ENCODE results near the gene IGF1R. TPM values are rescaled to one million over a fixed set of nuclear protein-coding genes. Genes with fewer than 3 reads are reported as not detected.

Gene IGF1R
- total and polyA plus RNA-seq, 2 experiments from 2014 or later, result 10.8 to 42.9 TPM

- no peak for DNase-seq (ENCODE audit: low spot score)
- Histone ChIP-seq H3K27ac (peak overlapping the region; percentile 40), H3K4me1 (ENCODE audit: insufficient read depth) (peaks cover 9% of the 10 kb centered on the region), H3K9me3 (ENCODE audit: low read depth) (peaks cover 2% of the 10 kb centered on the region), H3K4me2 (no peak overlapping the region), H4K20me1 (ENCODE audit: insufficient read depth, poor library complexity, severe bottlenecking) (peaks cover 8% of the 10 kb centered on the region), H3K27me3 (no peaks in the 10 kb centered on the region), H3K79me2 (peaks cover 68% of the 10 kb centered on the region), H3K4me3 (no peak overlapping the region), H3K9me2 (replicated peaks; ENCODE audit: insufficient read depth) (no peaks in the 10 kb centered on the region), H3K36me3 (replicated peaks; ENCODE audit: insufficient read depth, low read depth) (no peaks in the 10 kb centered on the region), H2AFZ (no peak overlapping the region)
- TF ChIP-seq EZH2phosphoT487 (IDR thresholded peaks at IDR 0.05; ENCODE audit: low read depth, severe bottlenecking, unreplicated experiment) (no peak), EZH2 (IDR thresholded peaks at IDR 0.05; ENCODE audit: borderline replicate concordance) (no peak), CTCF (IDR thresholded peaks at IDR 0.05; ENCODE audit: poor library complexity) (no peak)
Observed at GRCh38 chr15:98823616-98824015, 175.3 kb downstream of the IGF1R start.

GRCh38 chr15:98824595-98824994, 176.3 kb downstream of the IGF1R start:
- peaks cover 9% of the 10 kb centered on the region for H3K4me1 ChIP-seq (ENCODE audit: insufficient read depth)
- DNase-seq (ENCODE audit: low spot score), result no peak
- no peak for TF ChIP-seq EZH2 (IDR thresholded peaks at IDR 0.05; ENCODE audit: borderline replicate concordance)
- no peak overlapping the region for H3K4me2 ChIP-seq
- H3K27me3 ChIP-seq, result no peaks in the 10 kb centered on the region
- H3K4me3 ChIP-seq, result no peak overlapping the region
- peaks cover 11% of the 10 kb centered on the region for H3K9me3 ChIP-seq (ENCODE audit: low read depth)
- H3K9me2 ChIP-seq (replicated peaks; ENCODE audit: insufficient read depth), result no peaks in the 10 kb centered on the region
- peaks cover 65% of the 10 kb centered on the region for H3K79me2 ChIP-seq
- no peaks in the 10 kb centered on the region for H3K36me3 ChIP-seq (replicated peaks; ENCODE audit: insufficient read depth, low read depth)
- WGBS (ENCODE audit: low lambda C conversion rate, missing lambda C conversion rate), result 99% methylated on average over 10 of the region's 10 CpGs
- peaks cover 5% of the 10 kb centered on the region for H4K20me1 ChIP-seq (ENCODE audit: insufficient read depth, poor library complexity, severe bottlenecking)
- H2AFZ ChIP-seq, result no peak overlapping the region
- no peak overlapping the region for H3K27ac ChIP-seq

GRCh38 chr15:98826658-98827057, 178.3 kb downstream of the IGF1R start:
- H3K27me3 ChIP-seq, result no peaks in the 10 kb centered on the region
- no peak overlapping the region for H2AFZ ChIP-seq
- H3K9me2 ChIP-seq (replicated peaks; ENCODE audit: insufficient read depth), result no peaks in the 10 kb centered on the region
- H3K36me3 ChIP-seq (replicated peaks; ENCODE audit: insufficient read depth, low read depth), result no peaks in the 10 kb centered on the region
- 72% methylated on average over 3 of the region's 3 CpGs for WGBS (ENCODE audit: low lambda C conversion rate, missing lambda C conversion rate)
- H3K4me1 ChIP-seq (ENCODE audit: insufficient read depth), result peaks cover 9% of the 10 kb centered on the region
- peaks cover 58% of the 10 kb centered on the region for H3K79me2 ChIP-seq
- no peak overlapping the region for H3K4me3 ChIP-seq
- no peak for TF ChIP-seq EZH2phosphoT487 (IDR thresholded peaks at IDR 0.05; ENCODE audit: low read depth, severe bottlenecking, unreplicated experiment)
- H4K20me1 ChIP-seq (ENCODE audit: insufficient read depth, poor library complexity, severe bottlenecking), result peaks cover 5% of the 10 kb centered on the region
- DNase-seq (ENCODE audit: low spot score), result no peak
- H3K4me2 ChIP-seq, result no peak overlapping the region
- H3K9me3 ChIP-seq (ENCODE audit: low read depth), result peaks cover 32% of the 10 kb centered on the region
- H3K27ac ChIP-seq, result no peak overlapping the region

- Histone ChIP-seq H3K27ac (no peak overlapping the region), H2AFZ (no peak overlapping the region), H3K27me3 (no peaks in the 10 kb centered on the region), H4K20me1 (ENCODE audit: insufficient read depth, poor library complexity, severe bottlenecking) (peaks cover 4% of the 10 kb centered on the region), H3K79me2 (peaks cover 58% of the 10 kb centered on the region), H3K9me2 (replicated peaks; ENCODE audit: insufficient read depth) (no peaks in the 10 kb centered on the region), H3K9me3 (ENCODE audit: low read depth) (peaks cover 37% of the 10 kb centered on the region), H3K4me1 (ENCODE audit: insufficient read depth) (peaks cover 9% of the 10 kb centered on the region), H3K4me2 (no peak overlapping the region), H3K36me3 (replicated peaks; ENCODE audit: insufficient read depth, low read depth) (no peaks in the 10 kb centered on the region), H3K4me3 (no peak overlapping the region)
- 61% methylated on average over 3 of the region's 3 CpGs for WGBS (ENCODE audit: low lambda C conversion rate, missing lambda C conversion rate)
- DNase-seq (ENCODE audit: low spot score), result no peak
- TF ChIP-seq CTCF (IDR thresholded peaks at IDR 0.05; ENCODE audit: poor library complexity) (no peak), EZH2phosphoT487 (IDR thresholded peaks at IDR 0.05; ENCODE audit: low read depth, severe bottlenecking, unreplicated experiment) (no peak), EZH2 (IDR thresholded peaks at IDR 0.05; ENCODE audit: borderline replicate concordance) (no peak)
Observed at GRCh38 chr15:98827217-98827616, 178.9 kb downstream of the IGF1R start.
